22Rv1 (cell line): ENCODE results near the gene MKRN2.
"Not testable (repeated sequence)": the region's sequence is repeated elsewhere in the genome, so short reads cannot be mapped to it uniquely, and the experiment has no call there.

Source experiments
- H3K27ac ChIP-seq: fragments of 450-650 bp; 2 replicates; pipeline ENCODE4 v1.5.1; 2017
- ZFX ChIP-seq: fragments of 450-650 bp; IDR thresholded peaks from 2 replicates; pipeline ENCODE4 v1.6.1; 2017; ENCODE audit warnings: antibody characterized with exemption, borderline replicate concordance
- TF ChIP-seq, protein P1 (sequence below): fragments of 450-650 bp; IDR thresholded peaks from 2 replicates; pipeline ENCODE4 v1.5.1; 2017; ENCODE audit warnings: mild to moderate bottlenecking

The MKRN2 gene

DNA sequence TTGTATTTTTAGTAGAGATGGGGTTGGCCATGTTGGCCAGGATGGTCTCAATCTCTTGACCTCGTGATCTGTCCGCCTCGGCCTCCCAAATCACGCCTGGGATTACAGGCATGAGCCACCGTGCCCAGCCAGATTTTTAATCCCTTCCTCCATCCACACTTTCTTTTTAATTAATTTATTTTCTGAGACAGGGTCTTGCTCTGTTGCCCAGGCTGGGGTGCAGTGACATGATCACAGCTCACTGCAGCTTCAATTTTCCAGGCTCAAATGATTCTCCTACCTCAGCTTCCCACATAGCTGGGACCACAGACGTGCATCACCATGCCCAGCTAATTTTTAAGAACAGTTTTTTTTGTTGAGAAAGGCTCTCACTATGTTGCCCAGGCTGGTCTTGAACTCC lies 63.4 kb downstream of the MKRN2 start:
- TF ChIP-seq ZFX: no peak
- TF ChIP-seq, protein P1, sequence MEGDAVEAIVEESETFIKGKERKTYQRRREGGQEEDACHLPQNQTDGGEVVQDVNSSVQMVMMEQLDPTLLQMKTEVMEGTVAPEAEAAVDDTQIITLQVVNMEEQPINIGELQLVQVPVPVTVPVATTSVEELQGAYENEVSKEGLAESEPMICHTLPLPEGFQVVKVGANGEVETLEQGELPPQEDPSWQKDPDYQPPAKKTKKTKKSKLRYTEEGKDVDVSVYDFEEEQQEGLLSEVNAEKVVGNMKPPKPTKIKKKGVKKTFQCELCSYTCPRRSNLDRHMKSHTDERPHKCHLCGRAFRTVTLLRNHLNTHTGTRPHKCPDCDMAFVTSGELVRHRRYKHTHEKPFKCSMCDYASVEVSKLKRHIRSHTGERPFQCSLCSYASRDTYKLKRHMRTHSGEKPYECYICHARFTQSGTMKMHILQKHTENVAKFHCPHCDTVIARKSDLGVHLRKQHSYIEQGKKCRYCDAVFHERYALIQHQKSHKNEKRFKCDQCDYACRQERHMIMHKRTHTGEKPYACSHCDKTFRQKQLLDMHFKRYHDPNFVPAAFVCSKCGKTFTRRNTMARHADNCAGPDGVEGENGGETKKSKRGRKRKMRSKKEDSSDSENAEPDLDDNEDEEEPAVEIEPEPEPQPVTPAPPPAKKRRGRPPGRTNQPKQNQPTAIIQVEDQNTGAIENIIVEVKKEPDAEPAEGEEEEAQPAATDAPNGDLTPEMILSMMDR: no peak
- no peak overlapping the region for H3K27ac ChIP-seq

DNA sequence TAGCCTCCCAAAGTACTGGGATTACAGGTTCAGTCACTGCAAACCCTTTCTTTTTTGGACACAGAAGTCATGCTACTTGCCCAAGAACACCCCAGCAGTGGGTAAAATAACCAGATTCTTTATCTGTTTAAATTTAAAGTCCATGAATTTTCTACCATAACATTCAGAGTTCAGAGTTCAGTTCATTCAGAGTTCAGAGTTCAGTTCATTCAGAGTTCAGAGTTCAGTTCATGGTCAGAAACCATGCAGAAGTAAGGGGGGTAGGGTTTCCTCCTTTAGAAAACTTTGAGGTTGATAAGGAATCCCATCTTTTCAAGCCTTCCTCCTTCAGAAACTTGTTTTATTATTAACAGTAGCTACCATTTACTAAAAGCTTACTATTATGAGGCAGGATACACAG lies 63.8 kb downstream of the MKRN2 start:
- TF ChIP-seq, protein P1: no peak
- no peak for TF ChIP-seq ZFX

GRCh38 chr3:12622335-12622734 lies 65.4 kb downstream of the MKRN2 start:
- H3K27ac ChIP-seq: no peak overlapping the region
- TF ChIP-seq, protein P1: no peak
- no peak for TF ChIP-seq ZFX

More for the DNA sequence above, 63.8 kb downstream of the MKRN2 start:
- no peak overlapping the region for H3K27ac ChIP-seq

DNA sequence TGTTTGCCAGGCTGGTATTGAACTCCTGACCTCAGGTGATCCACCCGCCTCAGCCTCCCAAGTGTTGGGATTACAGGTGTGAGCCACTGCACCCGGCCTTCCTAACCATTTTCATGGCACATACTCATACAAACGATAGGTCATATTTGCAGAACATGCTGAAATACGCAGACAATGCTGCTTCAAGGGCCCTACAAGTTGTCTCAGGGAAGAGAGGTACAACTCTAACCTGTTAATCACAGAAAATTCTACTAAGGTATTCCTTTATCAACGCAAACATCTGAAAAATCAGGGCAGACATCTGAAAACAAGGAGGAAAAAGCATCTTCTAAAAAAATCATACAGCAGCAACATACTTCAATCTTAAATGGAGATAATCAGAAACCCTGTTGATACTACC lies 67.2 kb downstream of the MKRN2 start:
- TF ChIP-seq, protein P1: no peak
- TF ChIP-seq ZFX: no peak
- no peak overlapping the region for H3K27ac ChIP-seq

DNA sequence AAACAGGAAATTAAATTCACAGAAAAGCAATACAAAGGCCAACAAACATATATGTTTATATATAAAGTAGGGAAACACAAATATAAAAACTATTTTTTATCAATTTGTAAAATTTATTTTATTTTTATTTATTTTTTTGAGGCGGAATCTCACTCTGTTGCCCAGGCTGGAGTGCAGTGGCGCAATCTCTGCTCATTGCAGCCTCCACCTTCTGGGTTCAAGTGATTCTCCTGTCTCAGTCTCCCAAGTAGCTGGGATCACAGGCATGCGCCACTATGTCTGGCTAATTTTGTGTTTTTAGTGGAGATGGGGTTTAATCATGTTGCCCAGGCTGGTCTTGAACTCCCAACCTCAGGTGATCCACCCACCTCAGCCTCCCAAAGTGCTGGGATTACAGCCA lies 68.1 kb downstream of the MKRN2 start:
- H3K27ac ChIP-seq: not testable (repeated sequence)

GRCh38 chr3:12627370-12627769 lies 70.5 kb downstream of the MKRN2 start:
- TF ChIP-seq, protein P1: no peak
- TF ChIP-seq ZFX: no peak
- peak overlapping the region; percentile 14 for H3K27ac ChIP-seq

GRCh38 chr3:12628813-12629212 lies 71.9 kb downstream of the MKRN2 start:
- TF ChIP-seq, protein P1: no peak
- TF ChIP-seq ZFX: no peak
- peak overlapping the region; percentile 53 for H3K27ac ChIP-seq

DNA sequence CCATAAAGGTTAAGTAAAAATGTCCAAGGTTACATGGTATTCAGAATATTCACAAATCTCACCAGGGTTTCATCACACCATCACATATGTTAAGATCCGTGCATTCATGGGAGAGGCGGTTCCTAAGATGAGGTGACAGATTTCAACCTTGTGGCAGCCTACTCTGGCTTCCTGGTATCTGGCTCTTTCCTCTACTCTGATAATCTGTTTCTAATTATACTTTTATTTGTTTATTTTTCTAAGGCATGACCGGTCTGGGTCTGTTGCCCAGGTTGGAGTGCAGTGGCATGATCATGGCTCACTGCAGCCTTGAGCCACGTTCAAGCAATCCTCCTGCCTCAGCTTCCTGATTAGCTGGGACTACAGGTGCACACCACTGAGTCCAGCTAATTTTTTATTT lies 72.7 kb downstream of the MKRN2 start:
- peak overlapping the region; percentile 53 for H3K27ac ChIP-seq
- TF ChIP-seq ZFX: no peak
- TF ChIP-seq, protein P1: no peak
